ENCODE results near the gene PFKFB2.

The PFKFB2 gene

GRCh38 chr1:207129053-207129452 is 76.0 kb downstream of the PFKFB2 start:
- H4K91ac ChIP-seq (ENCODE audit: low read length): no peak overlapping the region

More at GRCh38 chr1:207129053-207129452, 76.0 kb downstream of the PFKFB2 start:
- Histone ChIP-seq H3K9me3 (ENCODE audit: control insufficient read depth, low read length) (peaks cover 47% of the 10 kb centered on the region), H3K27ac (ENCODE audit: low read length, poor library complexity, severe bottlenecking) (no peak overlapping the region), H3K79me1 (replicated peaks; ENCODE audit: low read length, poor library complexity, severe bottlenecking) (no peaks in the 10 kb centered on the region), H4K8ac (ENCODE audit: low read length) (no peak overlapping the region), H2BK5ac (ENCODE audit: low read depth, low read length, poor library complexity, severe bottlenecking) (no peak overlapping the region), H3K23ac (ENCODE audit: low read length in 2 of 2) (no peak overlapping the region), H2BK120ac (ENCODE audit: low read depth, low read length) (no peak overlapping the region), H3K14ac (ENCODE audit: low read length in 2 of 2) (no peak overlapping the region), H3K4ac (ENCODE audit: low read depth in 1 of 2, low read length in 2 of 2) (no peak overlapping the region), H2BK15ac (ENCODE audit: low read depth, poor library complexity, severe bottlenecking) (no peak overlapping the region), H3K27me3 (ENCODE audit: control insufficient read depth in 1 of 2, insufficient read depth in 1 of 2, low read length in 2 of 2) (no peaks in the 10 kb centered on the region), H2BK12ac (ENCODE audit: low read length in 2 of 2) (no peak overlapping the region), H3K36me3 (ENCODE audit: control insufficient read depth in 1 of 2, insufficient read depth in 2 of 2, low read depth in 1 of 2, low read length in 2 of 2) (no peaks in the 10 kb centered on the region), H3K4me2 (ENCODE audit: low read length, poor library complexity, severe bottlenecking) (no peak overlapping the region), H3K4me3 (ENCODE audit: insufficient read depth in 1 of 2, low read depth in 1 of 2, low read length in 2 of 2) (no peak overlapping the region), H3K9ac (ENCODE audit: low read length) (no peak overlapping the region), H3K18ac (ENCODE audit: low read depth in 1 of 2, low read length in 2 of 2) (no peak overlapping the region), H2AFZ (ENCODE audit: low read depth, low read length) (no peak overlapping the region), H2AK5ac (ENCODE audit: low read length, severe bottlenecking) (no peak overlapping the region), H3K4me1 (ENCODE audit: control insufficient read depth, insufficient read depth, low read depth, low read length) (no peaks in the 10 kb centered on the region)
- DNase-seq: no peak
